ENCODE results near the gene SLC39A6. TPM values are rescaled to one million over a fixed set of nuclear protein-coding genes. Genes with fewer than 3 reads are reported as not detected.

Gene SLC39A6
- polyA plus RNA-seq, 1 donor from 2014 or later = 298 TPM

DNA sequence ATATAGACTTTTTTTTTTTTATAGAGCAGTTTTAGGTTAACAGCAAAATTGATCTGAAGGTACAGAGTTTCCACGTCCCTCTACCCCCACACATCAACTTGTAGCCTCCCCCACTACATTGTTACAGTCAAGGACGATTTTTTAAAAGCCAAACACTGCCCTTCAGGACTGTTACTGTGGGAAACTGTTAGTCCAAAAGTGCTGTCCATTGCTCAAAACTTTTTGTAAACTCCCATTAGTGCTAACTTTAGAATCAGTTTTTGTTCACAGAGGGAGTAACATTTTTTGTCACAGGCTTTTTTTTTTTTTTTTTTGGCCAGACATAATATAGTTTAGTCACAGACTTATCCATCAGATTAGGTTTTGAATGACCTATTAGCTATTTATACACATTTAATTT is 24.6 kb upstream of the SLC39A6 start:
- Histone ChIP-seq H4K20me1 (ENCODE audit: insufficient read depth) (no peaks in the 10 kb centered on the region), H2AFZ (ENCODE audit: low read depth, low read length) (no peak overlapping the region), H3K36me3 (ENCODE audit: insufficient read depth, low read length) (peaks cover 3% of the 10 kb centered on the region), H3K27ac (ENCODE audit: low read length) (no peak overlapping the region), H3K4me2 (ENCODE audit: low read length) (no peak overlapping the region), H3K9me3 (ENCODE audit: low read length) (no peaks in the 10 kb centered on the region), H3K9ac (ENCODE audit: low read length) (no peak overlapping the region), H3K4me3 (ENCODE audit: low read length) (no peak overlapping the region), H3K27me3 (ENCODE audit: insufficient read depth, low read depth, low read length) (no peaks in the 10 kb centered on the region), H3K9me2 (ENCODE audit: insufficient read depth, low read length) (no peaks in the 10 kb centered on the region), H3F3A (ENCODE audit: insufficient read depth, low read length, poor library complexity, severe bottlenecking) (no peaks in the 10 kb centered on the region), H3K79me2 (replicated peaks; ENCODE audit: insufficient read depth, low read length) (no peaks in the 10 kb centered on the region)
- TF ChIP-seq REST (IDR thresholded peaks at IDR 0.05; ENCODE audit: borderline replicate concordance) (no peak), CTCF (IDR thresholded peaks at IDR 0.05; ENCODE audit: poor library complexity, severe bottlenecking) (no peak), RAD21 (conservative IDR thresholded peaks at IDR 0.05) (no peak), TAF1 (IDR thresholded peaks at IDR 0.05; ENCODE audit: low read depth) (no peak), SMC3 (conservative IDR thresholded peaks at IDR 0.05; ENCODE audit: poor library complexity) (no peak), EZH2 (IDR thresholded peaks at IDR 0.05; ENCODE audit: borderline replicate concordance, insufficient read depth, low read length, poor library complexity, severe bottlenecking) (no peak), POLR2AphosphoS5 (IDR thresholded peaks at IDR 0.05) (no peak), MXI1 (conservative IDR thresholded peaks at IDR 0.05; ENCODE audit: poor library complexity, severe bottlenecking) (no peak), EP300 (conservative IDR thresholded peaks at IDR 0.05; ENCODE audit: poor library complexity, severe bottlenecking) (no peak)

DNA sequence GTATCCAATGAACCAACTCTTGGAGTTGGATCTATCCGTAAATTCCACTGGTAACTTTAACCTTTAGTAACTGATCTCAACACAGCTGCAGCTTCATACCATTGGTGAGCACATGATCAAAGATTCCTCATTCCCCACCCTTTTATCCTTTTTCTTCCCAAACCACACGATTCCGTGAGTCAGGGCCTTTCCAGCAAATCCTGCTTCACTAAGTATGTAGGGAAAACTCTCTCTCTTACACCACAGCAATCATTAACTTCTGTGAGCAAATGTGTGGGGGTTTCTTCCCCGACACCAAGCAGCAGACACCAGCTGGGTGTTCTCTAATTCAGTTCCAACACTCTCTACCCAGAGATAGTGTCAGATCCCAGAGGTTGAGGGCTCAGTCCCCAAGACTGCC is 24.1 kb upstream of the SLC39A6 start:
- Histone ChIP-seq H3K9me2 (ENCODE audit: insufficient read depth, low read length) (no peaks in the 10 kb centered on the region), H3K36me3 (ENCODE audit: insufficient read depth, low read length) (peaks cover 3% of the 10 kb centered on the region), H3K4me3 (ENCODE audit: low read length) (no peak overlapping the region), H3K27ac (ENCODE audit: low read length) (no peak overlapping the region), H3K9ac (ENCODE audit: low read length) (no peak overlapping the region), H4K20me1 (ENCODE audit: insufficient read depth) (no peaks in the 10 kb centered on the region), H3K9me3 (ENCODE audit: low read length) (no peaks in the 10 kb centered on the region), H3K79me2 (replicated peaks; ENCODE audit: insufficient read depth, low read length) (no peaks in the 10 kb centered on the region), H3K27me3 (ENCODE audit: insufficient read depth, low read depth, low read length) (no peaks in the 10 kb centered on the region), H3K4me2 (ENCODE audit: low read length) (no peak overlapping the region), H2AFZ (ENCODE audit: low read depth, low read length) (no peak overlapping the region), H3F3A (ENCODE audit: insufficient read depth, low read length, poor library complexity, severe bottlenecking) (no peaks in the 10 kb centered on the region)
- TF ChIP-seq EZH2 (IDR thresholded peaks at IDR 0.05; ENCODE audit: borderline replicate concordance, insufficient read depth, low read length, poor library complexity, severe bottlenecking) (no peak), TAF1 (IDR thresholded peaks at IDR 0.05; ENCODE audit: low read depth) (no peak), RAD21 (conservative IDR thresholded peaks at IDR 0.05) (no peak), CTCF (IDR thresholded peaks at IDR 0.05; ENCODE audit: poor library complexity, severe bottlenecking) (no peak), POLR2AphosphoS5 (IDR thresholded peaks at IDR 0.05) (no peak), EP300 (conservative IDR thresholded peaks at IDR 0.05; ENCODE audit: poor library complexity, severe bottlenecking) (no peak)
